Measurements from ENCODE around the gene LAYN.

LAYN gene

DNA sequence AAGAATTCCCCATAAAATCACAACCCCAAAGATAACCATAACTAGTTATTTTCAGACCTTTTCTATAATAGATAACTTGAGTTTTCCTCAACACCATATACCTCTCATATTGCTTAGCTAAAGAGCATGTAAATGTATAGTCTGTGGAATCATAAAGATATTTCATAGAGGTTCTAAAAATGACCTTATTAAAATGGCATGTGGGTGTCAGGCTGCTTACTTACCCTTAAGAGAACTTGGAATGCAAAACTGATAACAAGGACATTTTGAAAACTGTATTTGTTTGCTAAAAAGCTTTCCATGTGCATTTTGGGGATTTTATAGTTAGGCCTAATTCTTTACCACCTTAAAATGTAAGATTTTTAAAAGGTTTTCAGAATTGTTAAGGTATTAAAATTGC, 66.5 kb downstream of the LAYN start:
- H3K4me3 ChIP-seq (ENCODE audit: low read length) = no peak overlapping the region
- TF ChIP-seq, protein P1, sequence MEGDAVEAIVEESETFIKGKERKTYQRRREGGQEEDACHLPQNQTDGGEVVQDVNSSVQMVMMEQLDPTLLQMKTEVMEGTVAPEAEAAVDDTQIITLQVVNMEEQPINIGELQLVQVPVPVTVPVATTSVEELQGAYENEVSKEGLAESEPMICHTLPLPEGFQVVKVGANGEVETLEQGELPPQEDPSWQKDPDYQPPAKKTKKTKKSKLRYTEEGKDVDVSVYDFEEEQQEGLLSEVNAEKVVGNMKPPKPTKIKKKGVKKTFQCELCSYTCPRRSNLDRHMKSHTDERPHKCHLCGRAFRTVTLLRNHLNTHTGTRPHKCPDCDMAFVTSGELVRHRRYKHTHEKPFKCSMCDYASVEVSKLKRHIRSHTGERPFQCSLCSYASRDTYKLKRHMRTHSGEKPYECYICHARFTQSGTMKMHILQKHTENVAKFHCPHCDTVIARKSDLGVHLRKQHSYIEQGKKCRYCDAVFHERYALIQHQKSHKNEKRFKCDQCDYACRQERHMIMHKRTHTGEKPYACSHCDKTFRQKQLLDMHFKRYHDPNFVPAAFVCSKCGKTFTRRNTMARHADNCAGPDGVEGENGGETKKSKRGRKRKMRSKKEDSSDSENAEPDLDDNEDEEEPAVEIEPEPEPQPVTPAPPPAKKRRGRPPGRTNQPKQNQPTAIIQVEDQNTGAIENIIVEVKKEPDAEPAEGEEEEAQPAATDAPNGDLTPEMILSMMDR (conservative IDR thresholded peaks at IDR 0.05; ENCODE audit: low read length) = no peak
- DNase-seq (ENCODE audit: low read depth) = no peak

- DNase-seq (ENCODE audit: low read depth) = no peak
- TF ChIP-seq, protein P1 (conservative IDR thresholded peaks at IDR 0.05; ENCODE audit: low read length) = no peak
- H3K4me3 ChIP-seq (ENCODE audit: low read length) = no peak overlapping the region
These were observed 67.2 kb downstream of the LAYN start for GRCh38 chr11:111607751-111608150.
